HepG2 (cell line): Measurements from ENCODE around the gene PDHA2. TPM values are rescaled to one million over a fixed set of nuclear protein-coding genes. Genes with fewer than 3 reads are reported as not detected.

Experiments
- ATAC-seq: fragments of 200-7000 bp; cut with Tn5 transposase; 3 replicates; pipeline ENCODE4 v1.9.1; 2020; ENCODE audit warnings: mild to moderate bottlenecking, moderate library complexity
- BruUV-seq: library from RNA; stranded (reverse); fragments of 400-500 nt; replicated peaks from 2 replicates; lab custom pipeline; 2021; lab: Mats Ljungman, UMichigan
- CTCF ChIA-PET: fragments of 300-600 bp; formaldehyde crosslinking; extraction: SDS; loops from one replicate; lab custom pipeline; 2021; ENCODE audit warnings: low total read pairs, inconsistent platforms, low intra/inter-chr PET ratio; lab: Yijun Ruan, JAX
- POLR2A ChIA-PET: fragments of 350-600 bp; sonication (Branson Sonifier 250); formaldehyde crosslinking; loops from one replicate; lab custom pipeline; 2020; ENCODE audit warnings: antibody characterized with exemption, inconsistent platforms; lab: Yijun Ruan, JAX
- DNase-seq: peaks from one replicate; pipeline ENCODE4 v3.0.0-alpha.2; 2015; ENCODE audit warnings: low spot score
- FAIRE-seq: peaks from 3 replicates; lab custom pipeline; 2011; peaks lifted over from hg19 to GRCh38; lab: Jason Lieb, UNC
- H2AFZ ChIP-seq: one replicate; pipeline ENCODE4 v1.6.1; 2011; ENCODE audit warnings: low read length, inconsistent platforms
- H3K27ac ChIP-seq: fragments of 300-600 bp; 3 replicates; pipeline ENCODE4 v1.8.0; 2011; ENCODE audit warnings: mixed run types, mild to moderate bottlenecking, mixed read lengths, low read length, inconsistent platforms; ENCODE audit not compliant: insufficient read depth; ENCODE audit errors: extremely low read length
- H3K27me3 ChIP-seq, 2 experiments: fragments of 200-600 bp in 1 of 2; 2 replicates in 1 of 2; 3 replicates in 1 of 2; pipeline versions ENCODE4 v1.6.0 to v1.8.0; 2011; ENCODE audit warnings: low read length in 2 of 2, mild to moderate bottlenecking in 2 of 2, moderate library complexity in 2 of 2, inconsistent platforms in 1 of 2; ENCODE audit not compliant: insufficient read depth in 2 of 2, control insufficient read depth in 1 of 2
- H3K36me3 ChIP-seq, 2 experiments: fragments of 200-600 bp in 1 of 2; replicated peaks in 1 of 2; 2 replicates in 1 of 2; 3 replicates in 1 of 2; pipeline versions ENCODE4 v1.5.1 to v1.8.0; 2011; ENCODE audit warnings: low read length in 2 of 2, inconsistent platforms in 1 of 2; ENCODE audit not compliant: insufficient read depth in 2 of 2, control insufficient read depth in 1 of 2
- H3K4me1 ChIP-seq: 2 replicates; pipeline ENCODE4 v1.5.1; 2012; ENCODE audit warnings: low read length, inconsistent platforms; ENCODE audit not compliant: insufficient read depth
- H3K4me2 ChIP-seq: 2 replicates; pipeline ENCODE4 v1.6.0; 2011; ENCODE audit warnings: low read depth, low read length, inconsistent platforms
- H3K4me3 ChIP-seq, 3 experiments: fragments of 200-600 bp in 1 of 3; sonication (generic), shearing (Covaris generic) in 1 of 3; replicated peaks in 1 of 3; 2 replicates each; pipeline ENCODE4 v1.5.1; 2011 to 2016; ENCODE audit warnings: low read length in 3 of 3, inconsistent platforms in 2 of 3, low read depth in 2 of 3, mild to moderate bottlenecking in 2 of 3, control low read depth in 1 of 3, mixed read lengths in 1 of 3; ENCODE audit not compliant: insufficient read depth in 1 of 3
- H3K79me2 ChIP-seq: one replicate; pipeline ENCODE4 v1.6.1; 2011; ENCODE audit warnings: low read length, inconsistent platforms; ENCODE audit not compliant: insufficient read depth
- H3K9ac ChIP-seq: 2 replicates; pipeline ENCODE4 v1.6.0; 2011; ENCODE audit warnings: mild to moderate bottlenecking, low read depth, low read length, inconsistent platforms; ENCODE audit not compliant: insufficient read depth
- H3K9me3 ChIP-seq: 2 replicates; pipeline ENCODE4 v1.5.1; 2012; ENCODE audit warnings: mild to moderate bottlenecking, low read length
- H4K20me1 ChIP-seq: 2 replicates; pipeline ENCODE4 v1.6.0; 2011; ENCODE audit warnings: inconsistent platforms, mild to moderate bottlenecking, low read length, moderate library complexity; ENCODE audit not compliant: insufficient read depth
- BORCS8-MEF2B ChIP-seq: sonication (generic); formaldehyde crosslinking; IDR thresholded peaks from 2 replicates; pipeline ENCODE4 v1.8.0; 2022; ENCODE audit warnings: mild to moderate bottlenecking, missing genetic modification reagents
- BRF2 ChIP-seq: sonication (generic); formaldehyde crosslinking; IDR thresholded peaks from 2 replicates; pipeline ENCODE4 v1.8.1; 2022; ENCODE audit warnings: mild to moderate bottlenecking, missing genetic modification reagents
- GABPB1 ChIP-seq: IDR thresholded peaks from 2 replicates; pipeline ENCODE4 v1.6.1; 2016; ENCODE audit warnings: mild to moderate bottlenecking, missing genetic modification reagents, moderate library complexity, missing compliant biosample characterization
- RXRA ChIP-seq: sonication (generic); formaldehyde crosslinking; IDR thresholded peaks from 2 replicates; pipeline ENCODE4 v1.5.1; 2020; ENCODE audit warnings: missing genetic modification reagents
- TEAD2 ChIP-seq: sonication (generic); formaldehyde crosslinking; IDR thresholded peaks from 2 replicates; pipeline ENCODE4 v1.9.0; 2021; ENCODE audit warnings: missing genetic modification reagents
- TERF1 ChIP-seq: sonication (generic); formaldehyde crosslinking; IDR thresholded peaks from 2 replicates; pipeline ENCODE4 v1.8.0; 2022; ENCODE audit warnings: mild to moderate bottlenecking, missing genetic modification reagents, moderate library complexity
- YEATS2 ChIP-seq: sonication (generic); formaldehyde crosslinking; IDR thresholded peaks from 2 replicates; pipeline ENCODE4 v1.4.0; 2020; ENCODE audit warnings: missing genetic modification reagents, borderline replicate concordance
- ZNF136 ChIP-seq: sonication (generic); formaldehyde crosslinking; IDR thresholded peaks from 2 replicates; pipeline ENCODE4 v1.8.1; 2022; ENCODE audit warnings: low read depth, mild to moderate bottlenecking, moderate library complexity, missing genetic modification reagents
- ZNF652 ChIP-seq: IDR thresholded peaks from 2 replicates; pipeline ENCODE4 v1.6.1; 2016; ENCODE audit warnings: low read depth, borderline replicate concordance
- ZNF703 ChIP-seq: sonication (generic); formaldehyde crosslinking; IDR thresholded peaks from 2 replicates; pipeline ENCODE4 v1.5.1; 2020; ENCODE audit warnings: missing genetic modification reagents, mild to moderate bottlenecking, moderate library complexity, borderline replicate concordance
- WGBS: methylation state at CpG from one replicate; pipeline ENCODE4 v1.1.6; 2017; ENCODE audit warnings: low lambda C conversion rate; 5-methylcytosine and 5-hydroxymethylcytosine counted together
- in situ Hi-C: cut with HindIII; loops from 2 replicates; pipeline ENCODE4 v1.10.0; 2017; ENCODE audit warnings: low pct_unique_long_range_greater_than_20kb; ENCODE audit not compliant: extremely low pct_ligation_motif_present
- intact Hi-C: fragments of 100-400 bp; cut with micrococcal nuclease; formaldehyde crosslinking; loops from one replicate; pipeline ENCODE4 v1.10.0; 2022; ENCODE audit not compliant: unreplicated experiment
- polyA plus RNA-seq, 8 experiments: library from polyadenylated mRNA; depleted of rRNA in 3 of 8; stranded (reverse) in 7 of 8; unstranded in 1 of 8; fragments of >200 nt; fragmentation: Illumina TruSeq in 4 of 8; extraction: Trizol in 4 of 8; gene quantifications; 2 replicates each; pipeline versions ENCODE4 v1.2.1 to v1.2.3, GENCODE V29; 2011 to 2016; ENCODE audit warnings: low read depth in 4 of 8, missing spikeins in 1 of 8, mixed read lengths in 1 of 8; ENCODE audit not compliant: insufficient read depth in 1 of 8
- total RNA-seq, 5 experiments: library from RNA; depleted of rRNA; stranded (reverse); fragments of >200 nt; fragmentation: Illumina TruSeq; extraction: Trizol; gene quantifications; 2 replicates each; pipeline ENCODE4 v1.2.3, GENCODE V29; 2016; ENCODE audit warnings: low read depth in 1 of 5
- TF ChIP-seq, protein P1 (sequence below): sonication (generic); formaldehyde crosslinking; IDR thresholded peaks from 2 replicates; pipeline ENCODE4 v1.8.1; 2023; ENCODE audit warnings: missing genetic modification reagents, inconsistent platforms, borderline replicate concordance

PDHA2 gene
- total and polyA plus RNA-seq, 2 of the 13 experiments (the other 11 are each of a cell fraction or from before 2014, with no cell fraction given) = not detected

- TF ChIP-seq, protein P1, sequence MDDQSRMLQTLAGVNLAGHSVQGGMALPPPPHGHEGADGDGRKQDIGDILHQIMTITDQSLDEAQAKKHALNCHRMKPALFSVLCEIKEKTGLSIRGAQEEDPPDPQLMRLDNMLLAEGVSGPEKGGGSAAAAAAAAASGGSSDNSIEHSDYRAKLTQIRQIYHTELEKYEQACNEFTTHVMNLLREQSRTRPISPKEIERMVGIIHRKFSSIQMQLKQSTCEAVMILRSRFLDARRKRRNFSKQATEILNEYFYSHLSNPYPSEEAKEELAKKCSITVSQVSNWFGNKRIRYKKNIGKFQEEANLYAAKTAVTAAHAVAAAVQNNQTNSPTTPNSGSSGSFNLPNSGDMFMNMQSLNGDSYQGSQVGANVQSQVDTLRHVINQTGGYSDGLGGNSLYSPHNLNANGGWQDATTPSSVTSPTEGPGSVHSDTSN (CRISPR knock-in tag) = no peak
- TF ChIP-seq TEAD2 (CRISPR knock-in tag) (no peak), ZNF652 (CRISPR knock-in tag) (no peak), GABPB1 (no peak), BORCS8-MEF2B (CRISPR knock-in tag) (no peak), YEATS2 (CRISPR knock-in tag) (no peak), TERF1 (no peak), RXRA (CRISPR knock-in tag) (no peak), BRF2 (CRISPR knock-in tag) (no peak), ZNF703 (CRISPR knock-in tag) (no peak), ZNF136 (no peak)
- TF ChIP-seq, all 625 proteins: peak for 0
- in situ Hi-C loops (no loop called here), intact Hi-C loops (no loop called here)
- CTCF ChIA-PET = no interaction called here
- no peaks in the 10 kb centered on the region for H4K20me1 ChIP-seq
- H3K4me1 ChIP-seq = no peaks in the 10 kb centered on the region
- no peak overlapping the region for H3K9ac ChIP-seq
- H3K9me3 ChIP-seq = peaks cover 64% of the 10 kb centered on the region
- no peak overlapping the region for H3K4me2 ChIP-seq
- 14% methylated on average over 3 of the region's 3 CpGs for WGBS
- H2AFZ ChIP-seq = no peak overlapping the region
- no peaks in the 10 kb centered on the region for H3K36me3 ChIP-seq
- H3K27ac ChIP-seq = no peak overlapping the region
- no peaks in the 10 kb centered on the region for H3K79me2 ChIP-seq
- ATAC-seq (no peak), FAIRE-seq (no peak), DNase-seq (no peak)
- no TSS peak for BruUV-seq
- no peaks in the 10 kb centered on the region for H3K27me3 ChIP-seq
- no peak overlapping the region for H3K4me3 ChIP-seq
- POLR2A ChIA-PET = no interaction called here
These were observed 4.2 kb upstream of the PDHA2 start for GRCh38 chr4:95835672-95836071.
